ENCODE data around the gene MORN5.

Gene MORN5

GRCh38 chr9:122121931-122122330 is 37.8 kb upstream of the MORN5 start:
- no peak for TF ChIP-seq ZFP3 (CRISPR knock-in tag; IDR thresholded peaks at IDR 0.05)
- no peak for TF ChIP-seq TSHZ2 (CRISPR knock-in tag; IDR thresholded peaks at IDR 0.05)
- no peak for TF ChIP-seq TCF4 (CRISPR knock-in tag; IDR thresholded peaks at IDR 0.05; ENCODE audit: borderline replicate concordance)
- no peak for TF ChIP-seq CREB5 (CRISPR knock-in tag; IDR thresholded peaks at IDR 0.05; ENCODE audit: low read depth)
- no peak for TF ChIP-seq GLIS3 (CRISPR knock-in tag; IDR thresholded peaks at IDR 0.05)
- no peak for TF ChIP-seq RARB (CRISPR knock-in tag; IDR thresholded peaks at IDR 0.05)
- no peak for TF ChIP-seq ZNF565 (CRISPR knock-in tag; conservative IDR thresholded peaks at IDR 0.05; ENCODE audit: low read depth)
- TF ChIP-seq CSDC2 (CRISPR knock-in tag; IDR thresholded peaks at IDR 0.05), result no peak
- TF ChIP-seq ZFP30 (CRISPR knock-in tag; IDR thresholded peaks at IDR 0.05), result no peak
- no peak for TF ChIP-seq OSR1 (CRISPR knock-in tag; IDR thresholded peaks at IDR 0.05)
- no peak for TF ChIP-seq POU6F1 (CRISPR knock-in tag; IDR thresholded peaks at IDR 0.05; ENCODE audit: borderline replicate concordance, low read depth)
- no peak for TF ChIP-seq ARNTL (CRISPR knock-in tag; IDR thresholded peaks at IDR 0.05; ENCODE audit: borderline replicate concordance, low read depth)
- TF ChIP-seq TOX (CRISPR knock-in tag; IDR thresholded peaks at IDR 0.05; ENCODE audit: borderline replicate concordance), result no peak
- TF ChIP-seq SNAI2 (CRISPR knock-in tag; IDR thresholded peaks at IDR 0.05), result no peak
- TF ChIP-seq ZNF70 (CRISPR knock-in tag; IDR thresholded peaks at IDR 0.05), result no peak
- no peak for TF ChIP-seq BACH2 (CRISPR knock-in tag; IDR thresholded peaks at IDR 0.05; ENCODE audit: borderline replicate concordance)
- TF ChIP-seq ZC3H10 (CRISPR knock-in tag; IDR thresholded peaks at IDR 0.05), result no peak
- no peak for TF ChIP-seq ZNF8 (CRISPR knock-in tag; IDR thresholded peaks at IDR 0.05)
- TF ChIP-seq CSRNP3 (CRISPR knock-in tag; IDR thresholded peaks at IDR 0.05), result no peak
- ATAC-seq, result no peak

GRCh38 chr9:122122468-122122867 is 37.2 kb upstream of the MORN5 start:
- TF ChIP-seq PPARA (CRISPR knock-in tag; IDR thresholded peaks at IDR 0.05; ENCODE audit: borderline replicate concordance), result no peak
- TF ChIP-seq ISL1 (CRISPR knock-in tag; IDR thresholded peaks at IDR 0.05), result no peak
- ATAC-seq, result no peak

- ATAC-seq, result peak; percentile 64
- TF ChIP-seq ZNF70 (CRISPR knock-in tag; IDR thresholded peaks at IDR 0.05) (peak; percentile 89), ZNF565 (CRISPR knock-in tag; conservative IDR thresholded peaks at IDR 0.05; ENCODE audit: low read depth) (no peak), TSHZ2 (CRISPR knock-in tag; IDR thresholded peaks at IDR 0.05) (0 out of 2 replicates have a peak, but pooled peaks have one; percentile 48)
Observed at GRCh38 chr9:122122903-122123632, 36.6 kb upstream of the MORN5 start.

Data from SK-N-SH treated with all-trans-retinoic acid at 6 μM for 48 hours (cell line).